Thoracic aorta (tissue), 2 donors: ENCODE measurements around the gene PCCA. TPM values are rescaled to one million over a fixed set of nuclear protein-coding genes. Genes with fewer than 3 reads are reported as not detected.

ENCODE experiments used
- ATAC-seq: fragments of 150-250 bp; one replicate; pipeline ENCODE4 v1.8.0; 2017; ENCODE audit warnings: low read depth; ENCODE audit not compliant: insufficient number of reproducible peaks, low FRiP score
- DNase-seq: peaks from one replicate; pipeline ENCODE4 v3.0.0-alpha.2; 2020; ENCODE audit warnings: low spot score
- H3K27ac ChIP-seq, 2 donors: fragments of 200-600 bp; sonication (generic); 1 replicate in 1 of 2; 2 replicates in 1 of 2; pipeline ENCODE4 v1.5.1; 2016; ENCODE audit warnings: mild to moderate bottlenecking in 2 of 2, moderate library complexity in 2 of 2
- H3K27me3 ChIP-seq: fragments of 200-600 bp; sonication (generic); replicated peaks from 2 replicates; pipeline ENCODE4 v1.6.0; 2016; ENCODE audit warnings: mild to moderate bottlenecking; ENCODE audit not compliant: insufficient read depth
- H3K36me3 ChIP-seq: fragments of 200-600 bp; sonication (generic); one replicate; pipeline ENCODE4 v1.5.1; 2016
- H3K4me1 ChIP-seq, 2 donors: fragments of 200-600 bp; sonication (generic); 1 replicate in 1 of 2; 2 replicates in 1 of 2; pipeline versions ENCODE4 v1.5.1 to v1.6.0; 2016; ENCODE audit warnings: low read depth in 2 of 2, mild to moderate bottlenecking in 1 of 2; ENCODE audit not compliant: control insufficient read depth in 1 of 2
- H3K4me3 ChIP-seq: fragments of 200-600 bp; sonication (generic); 2 replicates; pipeline ENCODE4 v1.5.1; 2016; ENCODE audit warnings: mild to moderate bottlenecking
- H3K9me3 ChIP-seq: fragments of 200-600 bp; sonication (generic); 2 replicates; pipeline ENCODE4 v1.5.1; 2016
- CTCF ChIP-seq: fragments of 200-600 bp; sonication (generic); IDR thresholded peaks from one replicate; pipeline ENCODE4 v1.5.1; 2019; ENCODE audit warnings: antibody characterized with exemption
- total RNA-seq, 2 donors: library from RNA; depleted of rRNA; stranded (reverse); fragments of >200 nt; gene quantifications; one replicate each; pipeline versions ENCODE4 v1.1.0 to v1.2.3, GENCODE V29; 2016

Gene PCCA
- total RNA-seq, 2 donors from 2014 or later, result 17.2 to 51.6 TPM

GRCh38 chr13:100534911-100535310 is 446.0 kb downstream of the PCCA start:
- H3K4me3 ChIP-seq, result peak overlapping the region; percentile 54
- no peak for TF ChIP-seq CTCF
- no peak for DNase-seq
- peaks cover 11 to 14% of the 10 kb centered on the region in 2 donors for H3K4me1 ChIP-seq
- H3K27me3 ChIP-seq, result no peaks in the 10 kb centered on the region
- no peaks in the 10 kb centered on the region for H3K36me3 ChIP-seq
- no peak overlapping the region for H3K27ac ChIP-seq
- H3K9me3 ChIP-seq, result no peaks in the 10 kb centered on the region
- ATAC-seq, result no peak

GRCh38 chr13:100535426-100536135 is 446.7 kb downstream of the PCCA start:
- H3K4me1 ChIP-seq, result peaks cover 11 to 14% of the 10 kb centered on the region in 2 donors
- H3K4me3 ChIP-seq, result peak overlapping the region; percentile 54
- DNase-seq (no peak), ATAC-seq (no peak)
- H3K9me3 ChIP-seq, result no peaks in the 10 kb centered on the region
- no peak for TF ChIP-seq CTCF
- no peaks in the 10 kb centered on the region for H3K36me3 ChIP-seq
- no peak overlapping the region for H3K27ac ChIP-seq
- H3K27me3 ChIP-seq, result no peaks in the 10 kb centered on the region

GRCh38 chr13:100536643-100537180 is 447.8 kb downstream of the PCCA start:
- TF ChIP-seq CTCF, result no peak
- no peak for DNase-seq
- Histone ChIP-seq H3K36me3 (no peaks in the 10 kb centered on the region), H3K27me3 (no peaks in the 10 kb centered on the region), H3K4me3 (no peak overlapping the region), H3K9me3 (no peaks in the 10 kb centered on the region), H3K4me1 (peaks cover 11 to 14% of the 10 kb centered on the region in 2 donors), H3K27ac (no peak overlapping the region)
- no peak for ATAC-seq

GRCh38 chr13:100537486-100537885 is 448.6 kb downstream of the PCCA start:
- Histone ChIP-seq H3K4me1 (peaks cover 11 to 14% of the 10 kb centered on the region in 2 donors), H3K4me3 (no peak overlapping the region), H3K9me3 (no peaks in the 10 kb centered on the region), H3K36me3 (no peaks in the 10 kb centered on the region), H3K27ac (no peak overlapping the region), H3K27me3 (no peaks in the 10 kb centered on the region)
- TF ChIP-seq CTCF, result no peak
- ATAC-seq (no peak), DNase-seq (no peak)

GRCh38 chr13:100537951-100538462 is 449.1 kb downstream of the PCCA start:
- no peak for ATAC-seq
- Histone ChIP-seq H3K27me3 (no peaks in the 10 kb centered on the region), H3K4me1 (peaks cover 11 to 14% of the 10 kb centered on the region in 2 donors), H3K36me3 (no peaks in the 10 kb centered on the region), H3K4me3 (no peak overlapping the region), H3K9me3 (no peaks in the 10 kb centered on the region), H3K27ac (no peak overlapping the region)
- no peak for DNase-seq
- no peak for TF ChIP-seq CTCF
